K562 (cell line): ENCODE data around the gene KRTAP20-1. TPM values are rescaled to one million over a fixed set of nuclear protein-coding genes. Genes with fewer than 3 reads are reported as not detected.

Experiments used
- ATAC-seq: fragments of 200-7000 bp; cut with Tn5 transposase; 3 replicates; pipeline ENCODE4 v1.9.1; 2020; ENCODE audit warnings: moderate library complexity
- BruUV-seq: library from RNA; stranded (reverse); fragments of 400-500 nt; replicated peaks from 2 replicates; lab custom pipeline; 2021; lab: Mats Ljungman, UMichigan
- CTCF ChIA-PET: fragments of 300-600 bp; formaldehyde crosslinking; extraction: SDS; loops from one replicate; lab custom pipeline; 2021; ENCODE audit warnings: low intra/inter-chr PET ratio; lab: Yijun Ruan, JAX
- POLR2A ChIA-PET: fragments of 300-600, 350-650 bp; sonication (Branson Sonifier 250); formaldehyde crosslinking; extraction: SDS; loops from one replicate; lab custom pipeline; 2021; ENCODE audit warnings: antibody characterized with exemption, inconsistent platforms; lab: Yijun Ruan, JAX
- DNase-seq, 4 experiments: peaks; one replicate each; pipeline versions ENCODE4 v3.0.0 to v3.0.0-alpha.2; 2011 to 2018; ENCODE audit warnings: low spot score in 3 of 4, mixed read lengths in 3 of 4; ENCODE audit errors: extremely low read depth in 1 of 4
- FAIRE-seq: peaks from 2 replicates; lab custom pipeline; 2011; peaks lifted over from hg19 to GRCh38; lab: Jason Lieb, UNC
- H2AFZ ChIP-seq: 2 replicates; pipeline ENCODE4 v1.6.0; 2011; ENCODE audit warnings: low read depth, low read length, control low read depth, inconsistent platforms
- H3K27ac ChIP-seq: fragments of 200-600 bp; 3 replicates; pipeline ENCODE4 v1.8.0; 2011; ENCODE audit warnings: low read depth, mild to moderate bottlenecking, control low read depth, inconsistent platforms, low read length, moderate library complexity, mixed read lengths; ENCODE audit errors: extremely low read depth
- H3K27me3 ChIP-seq, 2 experiments: fragments of 300-600 bp in 1 of 2; 2 replicates in 1 of 2; 3 replicates in 1 of 2; pipeline versions ENCODE4 v1.6.0 to v1.8.0; 2011; ENCODE audit warnings: inconsistent platforms in 2 of 2, low read length in 2 of 2, mild to moderate bottlenecking in 1 of 2, mixed read lengths in 1 of 2, moderate library complexity in 1 of 2; ENCODE audit not compliant: control insufficient read depth in 2 of 2, insufficient read depth in 2 of 2
- H3K36me3 ChIP-seq: fragments of 300-600 bp; 3 replicates; pipeline ENCODE4 v1.8.0; 2011; ENCODE audit warnings: mild to moderate bottlenecking, low read length, inconsistent platforms; ENCODE audit not compliant: control insufficient read depth, insufficient read depth
- H3K4me1 ChIP-seq, 2 experiments: fragments of 200-600 bp in 1 of 2; replicated peaks in 1 of 2; 2 replicates in 1 of 2; 3 replicates in 1 of 2; pipeline versions ENCODE4 v1.5.1 to v1.8.0; 2011; ENCODE audit warnings: inconsistent platforms in 2 of 2, low read length in 2 of 2, mild to moderate bottlenecking in 1 of 2, mixed read lengths in 1 of 2, moderate library complexity in 1 of 2; ENCODE audit not compliant: control insufficient read depth in 2 of 2, insufficient read depth in 2 of 2
- H3K4me2 ChIP-seq: 2 replicates; pipeline ENCODE4 v1.6.1; 2011; ENCODE audit warnings: low read length, control low read depth, inconsistent platforms, mixed read lengths; ENCODE audit not compliant: insufficient read depth
- H3K4me3 ChIP-seq: fragments of 200-600 bp; sonication (generic), shearing (Covaris generic); 2 replicates; pipeline ENCODE4 v1.5.1; 2016; ENCODE audit warnings: control low read depth, inconsistent platforms
- H3K79me2 ChIP-seq: fragments of 200-600 bp; 3 replicates; pipeline ENCODE4 v1.8.0; 2011; ENCODE audit warnings: low read length, inconsistent platforms; ENCODE audit not compliant: control insufficient read depth, insufficient read depth
- H3K9ac ChIP-seq, 2 experiments: 2 replicates each; pipeline versions ENCODE4 v1.6.0 to v1.6.1; 2011; ENCODE audit warnings: low read depth in 2 of 2, low read length in 2 of 2, control low read depth in 1 of 2, inconsistent platforms in 1 of 2, mild to moderate bottlenecking in 1 of 2, mixed read lengths in 1 of 2; ENCODE audit not compliant: insufficient read depth in 1 of 2
- H3K9me1 ChIP-seq: one replicate; pipeline ENCODE4 v1.6.0; 2011; ENCODE audit warnings: inconsistent platforms, mild to moderate bottlenecking, low read length, moderate library complexity; ENCODE audit not compliant: control insufficient read depth, insufficient read depth
- H3K9me3 ChIP-seq: replicated peaks from 2 replicates; pipeline ENCODE4 v1.5.1; 2011; ENCODE audit warnings: low read depth, low read length, inconsistent platforms; ENCODE audit not compliant: control insufficient read depth, insufficient read depth
- H4K20me1 ChIP-seq: replicated peaks from 2 replicates; pipeline ENCODE4 v1.6.1; 2011; ENCODE audit warnings: low read length, inconsistent platforms, mixed read lengths; ENCODE audit not compliant: control insufficient read depth, insufficient read depth
- RBFOX2 ChIP-seq: fragments of 200-400 bp; formaldehyde crosslinking; IDR thresholded peaks from 2 replicates; pipeline ENCODE4 v1.6.1; 2017; ENCODE audit warnings: low read depth, mild to moderate bottlenecking, low read length, moderate library complexity
- WGBS: fragments of 100-300 bp; shearing (Covaris generic); methylation state at CpG from one replicate; pipeline ENCODE4 v1.1.6; 2016; ENCODE audit warnings: low coverage, mixed read lengths; ENCODE audit not compliant: insufficient coverage; ENCODE audit errors: missing lambda C conversion rate; 5-methylcytosine and 5-hydroxymethylcytosine counted together
- in situ Hi-C: fragments of 300-500 bp; cut with MboI; formaldehyde crosslinking; loops from 4 replicates; pipeline ENCODE4 v1.15.0; 2018; ENCODE audit warnings: inconsistent platforms, mixed read lengths
- intact Hi-C: fragments of 100-400 bp; cut with micrococcal nuclease; formaldehyde crosslinking; loops from 2 replicates; pipeline ENCODE4 v1.14.2; 2022
- polyA plus RNA-seq, 8 experiments: library from polyadenylated mRNA; depleted of rRNA in 4 of 8; stranded (reverse) in 5 of 8; unstranded in 3 of 8; fragments of >200 nt; fragmentation: Nextera tagmentation in 2 of 8; fragmentation: Illumina TruSeq in 1 of 8; extraction: Ambion mirVana in 2 of 8; extraction: Trizol in 1 of 8; gene quantifications; 2 replicates each; pipeline versions ENCODE4 v1.2.1 to v1.2.3, GENCODE V29; 2011 to 2014; ENCODE audit warnings: inconsistent platforms in 1 of 8, missing spikeins in 1 of 8
- total RNA-seq, 7 experiments: library from RNA; depleted of rRNA in 6 of 7; stranded (reverse); fragments of >200 nt in 6 of 7; fragmentation: Illumina TruSeq in 2 of 7; extraction: Trizol in 2 of 7; gene quantifications; 2 replicates each; pipeline versions ENCODE4 v1.2.1 to v1.2.3, GENCODE V29; 2011 to 2021; ENCODE audit warnings: low replicate concordance in 1 of 7
- TF ChIP-seq, protein P1 (sequence below): fragments of 250-450 bp; sonication (Bioruptor Pico); IDR thresholded peaks from 2 replicates; pipeline ENCODE4 v1.5.0; 2021
- TF ChIP-seq, protein P2 (sequence below), 2 experiments: fragments of 450-650 bp; formaldehyde crosslinking in 1 of 2; IDR thresholded peaks; 2 replicates each; pipeline versions ENCODE4 v1.4.0 to v1.6.1; 2014 to 2020; ENCODE audit warnings: mild to moderate bottlenecking in 2 of 2, borderline replicate concordance in 1 of 2, low read depth in 1 of 2

Gene KRTAP20-1
- total and polyA plus RNA-seq, 9 of the 15 experiments (the other 6 are each of a cell fraction or from before 2014, with no cell fraction given) = not detected

DNA sequence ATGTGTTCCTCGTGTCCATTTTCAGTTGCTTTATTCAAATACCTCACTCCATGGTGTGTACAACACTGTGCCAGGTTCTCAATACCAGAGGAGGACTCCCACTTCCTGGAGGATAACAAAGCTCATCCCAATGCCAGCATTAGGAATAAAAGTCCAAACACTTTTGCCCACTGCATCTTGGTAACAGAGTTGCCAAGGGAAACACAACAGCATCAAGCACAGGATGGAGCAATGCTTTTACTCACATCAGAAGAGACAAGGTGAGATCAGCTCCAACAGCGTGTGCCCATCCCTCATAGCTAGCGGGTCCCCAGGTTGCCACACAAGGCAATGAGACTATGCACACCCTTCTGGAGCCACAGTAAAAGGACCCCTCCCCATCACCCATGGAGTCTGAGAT, 7.1 kb downstream of the KRTAP20-1 start:
- no peaks in the 10 kb centered on the region for H3K4me1 ChIP-seq
- no peaks in the 10 kb centered on the region for H3K79me2 ChIP-seq
- no peak overlapping the region for H3K27ac ChIP-seq
- no peak overlapping the region for H3K4me3 ChIP-seq
- no peak for DNase-seq
- no peaks in the 10 kb centered on the region for H3K9me3 ChIP-seq
- H3K36me3 ChIP-seq = no peaks in the 10 kb centered on the region
- intact Hi-C loops (no loop called here), in situ Hi-C loops (no loop called here)
- BruUV-seq = no TSS peak
- ATAC-seq = no peak
- no peaks in the 10 kb centered on the region for H4K20me1 ChIP-seq
- no peak overlapping the region for H3K4me2 ChIP-seq
- POLR2A ChIA-PET = interaction anchor here (0.7 kb wide), 1 partner anchor 744 kb away, joined by 3 read pairs; no protein-coding TSS in a partner anchor
- CTCF ChIA-PET = no interaction called here
- H3K9me1 ChIP-seq = no peaks in the 10 kb centered on the region
- no peak overlapping the region for H3K9ac ChIP-seq
- H3K27me3 ChIP-seq = no peaks in the 10 kb centered on the region
- WGBS = 4% methylated on average over 3 of the region's 3 CpGs
- no peak for FAIRE-seq
- H2AFZ ChIP-seq = no peak overlapping the region
- TF ChIP-seq, protein P1, sequence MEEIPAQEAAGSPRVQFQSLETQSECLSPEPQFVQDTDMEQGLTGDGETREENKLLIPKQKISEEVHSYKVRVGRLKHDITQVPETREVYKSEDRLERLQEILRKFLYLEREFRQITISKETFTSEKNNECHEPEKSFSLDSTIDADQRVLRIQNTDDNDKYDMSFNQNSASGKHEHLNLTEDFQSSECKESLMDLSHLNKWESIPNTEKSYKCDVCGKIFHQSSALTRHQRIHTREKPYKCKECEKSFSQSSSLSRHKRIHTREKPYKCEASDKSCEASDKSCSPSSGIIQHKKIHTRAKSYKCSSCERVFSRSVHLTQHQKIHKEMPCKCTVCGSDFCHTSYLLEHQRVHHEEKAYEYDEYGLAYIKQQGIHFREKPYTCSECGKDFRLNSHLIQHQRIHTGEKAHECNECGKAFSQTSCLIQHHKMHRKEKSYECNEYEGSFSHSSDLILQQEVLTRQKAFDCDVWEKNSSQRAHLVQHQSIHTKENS (CRISPR knock-in tag) = no peak
- TF ChIP-seq, protein P2, sequence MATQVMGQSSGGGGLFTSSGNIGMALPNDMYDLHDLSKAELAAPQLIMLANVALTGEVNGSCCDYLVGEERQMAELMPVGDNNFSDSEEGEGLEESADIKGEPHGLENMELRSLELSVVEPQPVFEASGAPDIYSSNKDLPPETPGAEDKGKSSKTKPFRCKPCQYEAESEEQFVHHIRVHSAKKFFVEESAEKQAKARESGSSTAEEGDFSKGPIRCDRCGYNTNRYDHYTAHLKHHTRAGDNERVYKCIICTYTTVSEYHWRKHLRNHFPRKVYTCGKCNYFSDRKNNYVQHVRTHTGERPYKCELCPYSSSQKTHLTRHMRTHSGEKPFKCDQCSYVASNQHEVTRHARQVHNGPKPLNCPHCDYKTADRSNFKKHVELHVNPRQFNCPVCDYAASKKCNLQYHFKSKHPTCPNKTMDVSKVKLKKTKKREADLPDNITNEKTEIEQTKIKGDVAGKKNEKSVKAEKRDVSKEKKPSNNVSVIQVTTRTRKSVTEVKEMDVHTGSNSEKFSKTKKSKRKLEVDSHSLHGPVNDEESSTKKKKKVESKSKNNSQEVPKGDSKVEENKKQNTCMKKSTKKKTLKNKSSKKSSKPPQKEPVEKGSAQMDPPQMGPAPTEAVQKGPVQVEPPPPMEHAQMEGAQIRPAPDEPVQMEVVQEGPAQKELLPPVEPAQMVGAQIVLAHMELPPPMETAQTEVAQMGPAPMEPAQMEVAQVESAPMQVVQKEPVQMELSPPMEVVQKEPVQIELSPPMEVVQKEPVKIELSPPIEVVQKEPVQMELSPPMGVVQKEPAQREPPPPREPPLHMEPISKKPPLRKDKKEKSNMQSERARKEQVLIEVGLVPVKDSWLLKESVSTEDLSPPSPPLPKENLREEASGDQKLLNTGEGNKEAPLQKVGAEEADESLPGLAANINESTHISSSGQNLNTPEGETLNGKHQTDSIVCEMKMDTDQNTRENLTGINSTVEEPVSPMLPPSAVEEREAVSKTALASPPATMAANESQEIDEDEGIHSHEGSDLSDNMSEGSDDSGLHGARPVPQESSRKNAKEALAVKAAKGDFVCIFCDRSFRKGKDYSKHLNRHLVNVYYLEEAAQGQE (IDR thresholded peaks at IDR 0.05; ENCODE audit: borderline replicate concordance) = no peak
- TF ChIP-seq, protein P2 (CRISPR knock-in tag; IDR thresholded peaks at IDR 0.05; ENCODE audit: low read depth) = no peak
- no peak for TF ChIP-seq RBFOX2
